ENCODE data around the gene SUPT6H. TPM values are rescaled to one million over a fixed set of nuclear protein-coding genes. Genes with fewer than 3 reads are reported as not detected.
"Not testable (repeated sequence)": the region's sequence is repeated elsewhere in the genome, so short reads cannot be mapped to it uniquely, and the experiment has no call there.

The SUPT6H gene
- total and polyA plus RNA-seq, 9 of the 15 experiments (the other 6 are each of a cell fraction or from before 2014, with no cell fraction given): 1.7 to 77.7 (median 49.2) TPM

DNA sequence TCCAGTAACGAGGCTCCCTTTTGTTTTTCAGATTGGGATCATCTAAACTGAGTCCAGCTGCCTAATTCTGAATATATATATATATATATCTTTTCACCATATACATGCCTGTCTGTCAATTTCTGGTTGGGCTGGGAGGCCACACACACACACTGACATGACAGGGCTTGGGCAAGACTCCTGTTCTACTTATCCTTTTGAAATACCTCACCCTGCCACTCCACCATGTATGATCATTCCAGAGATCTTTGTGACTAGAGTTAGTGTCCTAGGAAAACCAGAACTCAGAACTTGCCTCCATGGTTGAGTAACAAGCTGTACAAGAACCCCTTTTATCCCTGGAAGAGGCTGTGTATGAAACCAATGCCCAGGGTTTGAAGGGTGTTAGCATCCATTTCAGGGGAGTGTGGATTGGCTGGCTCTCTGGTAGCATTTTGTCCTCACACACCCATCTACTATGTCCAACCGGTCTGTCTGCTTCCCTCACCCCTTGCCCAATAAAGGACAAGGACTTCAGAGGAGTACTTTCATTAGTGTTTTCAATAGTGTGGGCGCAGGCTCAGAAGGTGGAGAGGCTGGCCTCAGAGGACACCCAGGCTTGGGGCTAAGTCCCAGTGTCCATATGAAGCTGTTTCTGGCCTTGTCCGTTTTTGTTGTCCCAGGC is 62.0 kb downstream of the SUPT6H start:
- H2AFZ ChIP-seq (ENCODE audit: low read depth, low read length); H3K27me3 ChIP-seq (ENCODE audit: control insufficient read depth in 2 of 2, insufficient read depth in 2 of 2, low read length in 2 of 2); ATAC-seq; H3K9me1 ChIP-seq (ENCODE audit: control insufficient read depth, insufficient read depth, low read length); FAIRE-seq; DNase-seq (ENCODE audit: extremely low read depth in 1 of 4, low spot score in 3 of 4); CTCF ChIA-PET (ENCODE audit: low intra/inter-chr PET ratio); BruUV-seq (replicated peaks); H3K9me3 ChIP-seq (replicated peaks; ENCODE audit: control insufficient read depth, insufficient read depth, low read depth, low read length); in situ Hi-C loops (cut with MboI); TF ChIP-seq ETV6 (IDR thresholded peaks at IDR 0.05; ENCODE audit: borderline replicate concordance in 1 of 2, low read depth in 2 of 2, low read length in 1 of 2); NR4A1 (CRISPR knock-in tag; IDR thresholded peaks at IDR 0.05): not testable (repeated sequence)
- intact Hi-C loops (cut with micrococcal nuclease): loop anchor here (10.0 kb wide), 1 partner anchor 391 kb away; no protein-coding TSS in a partner anchor
- peaks cover 77% of the 10 kb centered on the region for H3K79me2 ChIP-seq (ENCODE audit: control insufficient read depth, insufficient read depth, low read length)
- peak; percentile 37; the same call in 1 of the 2 replicates for TF ChIP-seq PKNOX1 (IDR thresholded peaks at IDR 0.05)
- 0 out of 2 replicates have a peak, but pooled peaks have one; percentile 29 for TF ChIP-seq ETV6 (CRISPR knock-in tag; IDR thresholded peaks at IDR 0.05; ENCODE audit: borderline replicate concordance)
- 0 out of 2 replicates have a peak, but pooled peaks have one; percentile 32 for TF ChIP-seq ZNF232 (CRISPR knock-in tag; IDR thresholded peaks at IDR 0.05)
- peak; percentile 66; the same call in 1 of the 2 replicates for TF ChIP-seq HDGF (IDR thresholded peaks at IDR 0.05)
- TF ChIP-seq POLR2AphosphoS5 (IDR thresholded peaks at IDR 0.05; ENCODE audit: control insufficient read depth, insufficient read depth, low read depth, low read length): peak; percentile 11; the same call in 1 of the 2 replicates
- TF ChIP-seq NR4A1 (tag; IDR thresholded peaks at IDR 0.05): 0 out of 2 replicates have a peak, but pooled peaks have one; percentile 26
- 0 out of 2 replicates have a peak, but pooled peaks have one; percentile 6 for TF ChIP-seq PHB2 (IDR thresholded peaks at IDR 0.05; ENCODE audit: low read depth)
- TF ChIP-seq, protein P1, sequence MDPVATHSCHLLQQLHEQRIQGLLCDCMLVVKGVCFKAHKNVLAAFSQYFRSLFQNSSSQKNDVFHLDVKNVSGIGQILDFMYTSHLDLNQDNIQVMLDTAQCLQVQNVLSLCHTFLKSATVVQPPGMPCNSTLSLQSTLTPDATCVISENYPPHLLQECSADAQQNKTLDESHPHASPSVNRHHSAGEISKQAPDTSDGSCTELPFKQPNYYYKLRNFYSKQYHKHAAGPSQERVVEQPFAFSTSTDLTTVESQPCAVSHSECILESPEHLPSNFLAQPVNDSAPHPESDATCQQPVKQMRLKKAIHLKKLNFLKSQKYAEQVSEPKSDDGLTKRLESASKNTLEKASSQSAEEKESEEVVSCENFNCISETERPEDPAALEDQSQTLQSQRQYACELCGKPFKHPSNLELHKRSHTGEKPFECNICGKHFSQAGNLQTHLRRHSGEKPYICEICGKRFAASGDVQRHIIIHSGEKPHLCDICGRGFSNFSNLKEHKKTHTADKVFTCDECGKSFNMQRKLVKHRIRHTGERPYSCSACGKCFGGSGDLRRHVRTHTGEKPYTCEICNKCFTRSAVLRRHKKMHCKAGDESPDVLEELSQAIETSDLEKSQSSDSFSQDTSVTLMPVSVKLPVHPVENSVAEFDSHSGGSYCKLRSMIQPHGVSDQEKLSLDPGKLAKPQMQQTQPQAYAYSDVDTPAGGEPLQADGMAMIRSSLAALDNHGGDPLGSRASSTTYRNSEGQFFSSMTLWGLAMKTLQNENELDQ (CRISPR knock-in tag; IDR thresholded peaks at IDR 0.05; ENCODE audit: borderline replicate concordance): 0 out of 2 replicates have a peak, but pooled peaks have one; percentile 64
- TF ChIP-seq SIN3A (IDR thresholded peaks at IDR 0.05; ENCODE audit: borderline replicate concordance in 2 of 2, control insufficient read depth in 1 of 2, low read depth in 2 of 2, low read length in 2 of 2): 0 out of 4 replicates have a peak, but pooled peaks of 1 of the 2 experiments have one; percentile 10
- POLR2A ChIA-PET: interaction anchor here (0.6 to 11.1 kb wide), 11 partner anchors 9 to 126 kb away, joined by 3 to 367 read pairs (median 6); partner anchors contain the start of genes BLTP2, PROCA1 and TRAF4
- H3K36me3 ChIP-seq (ENCODE audit: control insufficient read depth, insufficient read depth, low read length): peaks cover 56% of the 10 kb centered on the region
- WGBS (ENCODE audit: insufficient coverage, low coverage, missing lambda C conversion rate): 35% methylated on average over 4 of the region's 4 CpGs
- peaks cover 48% of the 10 kb centered on the region for H4K20me1 ChIP-seq (replicated peaks; ENCODE audit: control insufficient read depth, insufficient read depth, low read length)
- peak overlapping the region; percentile 96 to 100; a peak in 3 of 4 replicates for H3K9ac ChIP-seq (ENCODE audit: insufficient read depth in 1 of 2, low read depth in 2 of 2, low read length in 2 of 2)
- H3K4me1 ChIP-seq (replicated peaks in 1 of 2; ENCODE audit: control insufficient read depth in 2 of 2, insufficient read depth in 2 of 2, low read length in 2 of 2): peaks cover 47 to 63% of the 10 kb centered on the region in 2 experiments
- peak overlapping the region; percentile 83; the same call in 1 of the 2 replicates for H3K4me3 ChIP-seq
- peak overlapping the region; percentile 95 for H3K27ac ChIP-seq (ENCODE audit: extremely low read depth, low read depth, low read length)
- peak overlapping the region; percentile 99 for H3K4me2 ChIP-seq (ENCODE audit: insufficient read depth, low read length)

All from K562 (cell line).